CD4-positive, alpha-beta T cell (primary cell): ENCODE results near the gene SPOCK1. TPM values are rescaled to one million over a fixed set of nuclear protein-coding genes. Genes with fewer than 3 reads are reported as not detected.

Source experiments
- ATAC-seq: fragments of 200-7000 bp; cut with Tn5 transposase; one replicate; pipeline ENCODE4 v1.10.0; 2022; ENCODE audit warnings: mild to moderate bottlenecking; ENCODE audit not compliant: poor library complexity
- CTCF ChIA-PET: fragments of 350-600 bp; sonication (Branson Sonifier 250); formaldehyde crosslinking; loops from one replicate; lab custom pipeline; 2021; ENCODE audit warnings: antibody characterized with exemption, inconsistent platforms; lab: Charles Lee
- POLR2A ChIA-PET: fragments of 350-600 bp; sonication (Branson Sonifier 250); formaldehyde crosslinking; loops from one replicate; lab custom pipeline; 2021; ENCODE audit warnings: antibody characterized with exemption, inconsistent platforms; lab: Charles Lee
- DNase-seq, 14 experiments: peaks; one replicate each; pipeline ENCODE4 v3.0.0-alpha.2; 2013 to 2020; ENCODE audit warnings: mixed read lengths in 2 of 14
- H3K27ac ChIP-seq, 2 donors: one replicate each; pipeline versions ENCODE4 v1.5.1 to v1.7.0; 2013; ENCODE audit warnings: low read length in 2 of 2, low read depth in 1 of 2, mild to moderate bottlenecking in 1 of 2
- H3K27me3 ChIP-seq, 2 experiments: 1 replicate in 1 of 2; 2 replicates in 1 of 2; pipeline versions ENCODE4 v1.6.1 to v1.7.0; 2013; ENCODE audit warnings: low read length in 2 of 2, control low read depth in 1 of 2, mild to moderate bottlenecking in 1 of 2, moderate library complexity in 1 of 2; ENCODE audit not compliant: insufficient read depth in 2 of 2, control insufficient read depth in 1 of 2
- H3K36me3 ChIP-seq: one replicate; pipeline ENCODE4 v1.6.1; 2013; ENCODE audit warnings: low read length, control low read depth; ENCODE audit not compliant: insufficient read depth
- H3K4me1 ChIP-seq: one replicate; pipeline ENCODE4 v1.6.1; 2013; ENCODE audit warnings: low read length, control low read depth; ENCODE audit not compliant: insufficient read depth
- H3K4me3 ChIP-seq: one replicate; pipeline ENCODE4 v1.5.1; 2013; ENCODE audit warnings: mild to moderate bottlenecking, low read length, moderate library complexity
- H3K9me3 ChIP-seq, 2 experiments: 1 replicate in 1 of 2; 2 replicates in 1 of 2; pipeline versions ENCODE4 v1.6.1 to v1.7.0; 2013; ENCODE audit warnings: low read length in 2 of 2, mild to moderate bottlenecking in 2 of 2, control low read depth in 1 of 2, moderate library complexity in 1 of 2; ENCODE audit not compliant: control insufficient read depth in 1 of 2, insufficient read depth in 1 of 2
- H3K27ac Mint-ChIP-seq: one replicate; pipeline ENCODE4 v1.8.0; 2020; ENCODE audit warnings: mixed read lengths
- H3K27me3 Mint-ChIP-seq: one replicate; pipeline ENCODE4 v1.8.0; 2021; ENCODE audit warnings: mixed read lengths
- H3K36me3 Mint-ChIP-seq: one replicate; pipeline ENCODE4 v1.8.0; 2021; ENCODE audit warnings: low read depth, mixed read lengths
- H3K4me1 Mint-ChIP-seq: one replicate; pipeline ENCODE4 v1.8.0; 2021; ENCODE audit warnings: low read depth, mixed read lengths
- H3K4me3 Mint-ChIP-seq: one replicate; pipeline ENCODE4 v1.8.0; 2020; ENCODE audit warnings: mild to moderate bottlenecking, mixed read lengths
- H3K9me3 Mint-ChIP-seq: one replicate; pipeline ENCODE4 v1.8.0; 2020; ENCODE audit warnings: mixed read lengths
- intact Hi-C, 2 experiments: fragments of 100-400 bp; cut with DNase I in 1 of 2; cut with micrococcal nuclease in 1 of 2; formaldehyde crosslinking; loops; one replicate each; pipeline versions ENCODE4 v1.15.1 to v1.9.0; 2023 to 2025; cut with DNase I, micrococcal nuclease
- total RNA-seq, 174 experiments: library from RNA in 2 of 174; stranded (reverse) in 2 of 174; gene quantifications; one replicate each; pipeline ENCODE4 v1.2.3 and lab custom pipeline; 2021 to 2026
- TF ChIP-seq, protein P1 (sequence below): fragments of 200-600 bp; IDR thresholded peaks from one replicate; pipeline ENCODE4 v1.8.0; 2022; ENCODE audit warnings: antibody characterized with exemption, mild to moderate bottlenecking

The SPOCK1 gene
- total RNA-seq, 2 experiments from 2014 or later: not detected

DNA sequence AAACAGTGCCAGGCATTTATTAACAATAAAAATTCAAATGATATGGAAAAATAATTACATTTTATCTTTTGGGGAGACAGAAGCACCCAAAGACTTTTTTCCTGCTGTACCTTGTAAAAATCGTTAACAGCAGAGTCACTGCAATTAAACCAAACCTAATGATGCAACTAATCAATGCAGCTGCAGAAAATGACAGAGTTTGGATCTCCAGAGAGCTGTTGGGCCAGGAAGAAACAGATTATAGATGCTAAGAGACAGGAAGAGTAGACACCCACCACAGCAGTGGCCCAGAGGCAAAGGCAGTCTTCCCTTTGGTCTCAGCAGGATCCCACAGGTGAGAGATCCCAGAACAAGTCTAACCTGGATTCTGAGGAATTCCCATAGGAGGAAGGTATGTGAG lies 53.0 kb downstream of the SPOCK1 start:
- no peaks in the 10 kb centered on the region for H3K9me3 ChIP-seq
- no peaks in the 10 kb centered on the region for H3K9me3 Mint-ChIP-seq
- intact Hi-C loops: no loop called here
- ChIA-PET CTCF (no interaction called here), POLR2A (no interaction called here)
- no peak overlapping the region for H3K4me3 Mint-ChIP-seq
- DNase-seq (no peak), ATAC-seq (no peak)
- H3K4me3 ChIP-seq: no peak overlapping the region
- H3K36me3 Mint-ChIP-seq: no peaks in the 10 kb centered on the region
- peaks cover 21% of the 10 kb centered on the region for H3K27me3 Mint-ChIP-seq
- no peak overlapping the region for H3K27ac Mint-ChIP-seq
- TF ChIP-seq, protein P1, sequence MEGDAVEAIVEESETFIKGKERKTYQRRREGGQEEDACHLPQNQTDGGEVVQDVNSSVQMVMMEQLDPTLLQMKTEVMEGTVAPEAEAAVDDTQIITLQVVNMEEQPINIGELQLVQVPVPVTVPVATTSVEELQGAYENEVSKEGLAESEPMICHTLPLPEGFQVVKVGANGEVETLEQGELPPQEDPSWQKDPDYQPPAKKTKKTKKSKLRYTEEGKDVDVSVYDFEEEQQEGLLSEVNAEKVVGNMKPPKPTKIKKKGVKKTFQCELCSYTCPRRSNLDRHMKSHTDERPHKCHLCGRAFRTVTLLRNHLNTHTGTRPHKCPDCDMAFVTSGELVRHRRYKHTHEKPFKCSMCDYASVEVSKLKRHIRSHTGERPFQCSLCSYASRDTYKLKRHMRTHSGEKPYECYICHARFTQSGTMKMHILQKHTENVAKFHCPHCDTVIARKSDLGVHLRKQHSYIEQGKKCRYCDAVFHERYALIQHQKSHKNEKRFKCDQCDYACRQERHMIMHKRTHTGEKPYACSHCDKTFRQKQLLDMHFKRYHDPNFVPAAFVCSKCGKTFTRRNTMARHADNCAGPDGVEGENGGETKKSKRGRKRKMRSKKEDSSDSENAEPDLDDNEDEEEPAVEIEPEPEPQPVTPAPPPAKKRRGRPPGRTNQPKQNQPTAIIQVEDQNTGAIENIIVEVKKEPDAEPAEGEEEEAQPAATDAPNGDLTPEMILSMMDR: no peak
- H3K27ac ChIP-seq: no peak overlapping the region
- H3K4me1 Mint-ChIP-seq: no peaks in the 10 kb centered on the region
- H3K4me1 ChIP-seq: no peaks in the 10 kb centered on the region
- H3K36me3 ChIP-seq: no peaks in the 10 kb centered on the region
- H3K27me3 ChIP-seq: peaks cover 0 to 13% of the 10 kb centered on the region in 2 experiments

DNA sequence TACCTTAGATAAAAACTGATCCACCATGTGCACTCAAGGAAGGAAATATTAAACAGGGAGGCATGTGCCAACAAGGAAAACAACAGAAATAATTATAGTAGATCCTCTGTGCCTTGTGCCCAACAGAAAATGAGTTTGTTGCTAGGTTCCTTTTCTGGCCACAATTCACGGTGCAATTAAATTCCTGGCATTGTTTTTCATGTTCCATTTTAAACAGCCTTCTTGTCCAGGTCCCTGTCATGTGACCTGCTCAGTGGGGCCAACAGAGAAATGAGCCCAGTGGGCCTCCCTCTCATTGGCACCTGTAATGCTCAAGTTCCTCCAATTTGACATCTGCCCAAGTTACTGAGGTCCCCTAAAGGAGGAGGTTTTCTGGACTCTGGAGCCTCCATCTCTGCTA lies 56.5 kb downstream of the SPOCK1 start:
- Histone ChIP-seq H3K27me3 (peaks cover 3 to 11% of the 10 kb centered on the region in 2 experiments), H3K36me3 (no peaks in the 10 kb centered on the region), H3K4me3 (no peak overlapping the region), H3K9me3 (no peaks in the 10 kb centered on the region), H3K27ac (no peak overlapping the region), H3K4me1 (no peaks in the 10 kb centered on the region)
- Mint-ChIP-seq H3K9me3 (no peaks in the 10 kb centered on the region), H3K36me3 (no peaks in the 10 kb centered on the region), H3K4me1 (no peaks in the 10 kb centered on the region), H3K27ac (no peak overlapping the region), H3K4me3 (no peak overlapping the region), H3K27me3 (peaks cover 40% of the 10 kb centered on the region)
- intact Hi-C loops: no loop called here
- TF ChIP-seq, protein P1: no peak
- CTCF ChIA-PET: no interaction called here
- POLR2A ChIA-PET: no interaction called here
- ATAC-seq (no peak), DNase-seq (no peak)

DNA sequence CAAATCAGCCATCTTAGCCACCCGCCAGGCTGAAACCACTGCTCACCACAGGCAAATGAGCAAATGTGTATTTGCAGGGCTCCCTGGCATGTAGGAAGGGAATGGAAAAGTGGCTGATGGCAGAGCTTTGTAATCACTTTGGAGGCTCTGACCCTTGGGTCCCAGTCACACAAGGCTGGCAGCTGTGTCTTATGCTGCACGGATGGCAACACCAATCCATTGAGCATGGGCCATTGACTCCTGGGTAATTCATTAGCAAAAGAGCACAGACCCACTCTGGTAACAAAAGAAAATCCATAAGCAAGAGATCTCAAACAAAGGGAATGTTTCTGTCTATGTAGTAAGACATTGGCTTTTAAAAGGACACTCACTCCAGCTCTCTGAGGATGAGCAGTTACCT lies 57.6 kb downstream of the SPOCK1 start:
- intact Hi-C loops: no loop called here
- Histone ChIP-seq H3K27me3 (peaks cover 3 to 11% of the 10 kb centered on the region in 2 experiments), H3K9me3 (no peaks in the 10 kb centered on the region), H3K36me3 (no peaks in the 10 kb centered on the region), H3K4me3 (no peak overlapping the region), H3K27ac (no peak overlapping the region), H3K4me1 (no peaks in the 10 kb centered on the region)
- no peak overlapping the region for H3K4me3 Mint-ChIP-seq
- no peaks in the 10 kb centered on the region for H3K4me1 Mint-ChIP-seq
- ChIA-PET POLR2A (no interaction called here), CTCF (no interaction called here)
- H3K9me3 Mint-ChIP-seq: no peaks in the 10 kb centered on the region
- H3K27me3 Mint-ChIP-seq: peaks cover 46% of the 10 kb centered on the region
- H3K27ac Mint-ChIP-seq: no peak overlapping the region
- H3K36me3 Mint-ChIP-seq: no peaks in the 10 kb centered on the region
- DNase-seq (no peak), ATAC-seq (no peak)
- TF ChIP-seq, protein P1: no peak
